ENCODE measurements around the gene FAAH2.
"Not testable (repeated sequence)": the region's sequence is repeated elsewhere in the genome, so short reads cannot be mapped to it uniquely, and the experiment has no call there.

FAAH2 gene

GRCh38 chrX:57313583-57314215 lies 27.2 kb downstream of the FAAH2 start:
- in situ Hi-C loops (cut with MboI; ENCODE audit: low pct_unique_long_range_greater_than_20kb, low sequenced_read_pairs, unreplicated experiment): no loop called here
- no peak for DNase-seq (ENCODE audit: low spot score)

GRCh38 chrX:57329008-57329407 lies 42.5 kb downstream of the FAAH2 start:
- no peak for DNase-seq (ENCODE audit: low spot score)
- in situ Hi-C loops (cut with MboI; ENCODE audit: low pct_unique_long_range_greater_than_20kb, low sequenced_read_pairs, unreplicated experiment): no loop called here

More at GRCh38 chrX:57313583-57314215, 27.2 kb downstream of the FAAH2 start:
- no peak for TF ChIP-seq CTCF (IDR thresholded peaks at IDR 0.05; ENCODE audit: extremely low read depth, insufficient read depth, missing control alignments)

GRCh38 chrX:57335790-57336189 lies 49.3 kb downstream of the FAAH2 start:
- in situ Hi-C loops (cut with MboI; ENCODE audit: low pct_unique_long_range_greater_than_20kb, low sequenced_read_pairs, unreplicated experiment); DNase-seq (ENCODE audit: low spot score): not testable (repeated sequence)

More at GRCh38 chrX:57329008-57329407, 42.5 kb downstream of the FAAH2 start:
- TF ChIP-seq CTCF (IDR thresholded peaks at IDR 0.05; ENCODE audit: extremely low read depth, insufficient read depth, missing control alignments): no peak

- DNase-seq (ENCODE audit: low spot score): no peak
- in situ Hi-C loops (cut with MboI; ENCODE audit: low pct_unique_long_range_greater_than_20kb, low sequenced_read_pairs, unreplicated experiment): no loop called here
- TF ChIP-seq CTCF (IDR thresholded peaks at IDR 0.05; ENCODE audit: extremely low read depth, insufficient read depth, missing control alignments): no peak
Observed at GRCh38 chrX:57353472-57354132, 67.1 kb downstream of the FAAH2 start.

- DNase-seq (ENCODE audit: low spot score): no peak
- TF ChIP-seq CTCF (IDR thresholded peaks at IDR 0.05; ENCODE audit: extremely low read depth, insufficient read depth, missing control alignments): no peak
- in situ Hi-C loops (cut with MboI; ENCODE audit: low pct_unique_long_range_greater_than_20kb, low sequenced_read_pairs, unreplicated experiment): no loop called here
Observed at GRCh38 chrX:57364145-57364544, 77.6 kb downstream of the FAAH2 start.

GRCh38 chrX:57366430-57366829 lies 79.9 kb downstream of the FAAH2 start:
- TF ChIP-seq CTCF (IDR thresholded peaks at IDR 0.05; ENCODE audit: extremely low read depth, insufficient read depth, missing control alignments): no peak
- DNase-seq (ENCODE audit: low spot score): no peak
- in situ Hi-C loops (cut with MboI; ENCODE audit: low pct_unique_long_range_greater_than_20kb, low sequenced_read_pairs, unreplicated experiment): no loop called here

GRCh38 chrX:57367649-57368048 lies 81.1 kb downstream of the FAAH2 start:
- DNase-seq (ENCODE audit: low spot score): no peak
- in situ Hi-C loops (cut with MboI; ENCODE audit: low pct_unique_long_range_greater_than_20kb, low sequenced_read_pairs, unreplicated experiment): no loop called here

More at GRCh38 chrX:57367649-57368048, 81.1 kb downstream of the FAAH2 start:
- TF ChIP-seq CTCF (IDR thresholded peaks at IDR 0.05; ENCODE audit: extremely low read depth, insufficient read depth, missing control alignments): no peak

Data from GM13977 (cell line).